Breast epithelium (tissue), 3 donors: Measurements from ENCODE around the gene IGSF21.

Experiments used
- POLR2AphosphoS5 ChIP-seq, 3 donors: sonication (generic); formaldehyde crosslinking; IDR thresholded peaks; one replicate each; pipeline ENCODE4 v1.6.1; 2017; ENCODE audit warnings: antibody characterized with exemption in 3 of 3
- TF ChIP-seq, protein P1 (sequence below), 3 donors: fragments of 450-650 bp; IDR thresholded peaks; one replicate each; pipeline ENCODE4 v1.5.1; 2016 to 2017; ENCODE audit warnings: antibody characterized with exemption in 3 of 3, mild to moderate bottlenecking in 3 of 3, moderate library complexity in 3 of 3

DNA sequence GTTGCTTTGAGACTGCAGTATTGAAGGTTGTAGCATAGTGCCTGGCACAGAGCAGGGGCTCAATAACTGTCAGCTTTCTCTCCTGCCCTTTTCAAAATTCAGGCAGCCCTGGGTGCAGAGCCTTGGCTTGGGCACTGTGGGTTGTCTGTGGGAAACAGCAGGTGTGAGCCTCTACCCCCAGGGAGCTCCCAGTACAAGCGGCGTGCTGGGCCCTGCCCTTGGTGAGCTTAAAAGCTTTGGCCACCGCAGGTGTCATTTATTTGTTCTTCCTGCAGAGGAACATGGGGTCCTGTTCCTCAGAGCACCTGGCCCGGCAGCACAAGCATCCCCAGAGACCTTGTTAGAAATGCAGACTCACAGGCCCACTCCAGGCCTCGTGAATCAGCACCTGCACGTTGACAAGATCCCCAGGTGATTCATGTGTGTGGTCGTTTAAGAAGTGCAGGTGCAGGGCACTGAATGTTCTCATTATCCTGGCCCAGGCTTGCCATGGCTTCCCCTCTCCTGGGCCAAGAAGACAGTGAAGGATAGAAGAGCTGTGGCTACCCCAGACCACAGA is 29.9 kb upstream of the IGSF21 start:
- TF ChIP-seq, protein P1, sequence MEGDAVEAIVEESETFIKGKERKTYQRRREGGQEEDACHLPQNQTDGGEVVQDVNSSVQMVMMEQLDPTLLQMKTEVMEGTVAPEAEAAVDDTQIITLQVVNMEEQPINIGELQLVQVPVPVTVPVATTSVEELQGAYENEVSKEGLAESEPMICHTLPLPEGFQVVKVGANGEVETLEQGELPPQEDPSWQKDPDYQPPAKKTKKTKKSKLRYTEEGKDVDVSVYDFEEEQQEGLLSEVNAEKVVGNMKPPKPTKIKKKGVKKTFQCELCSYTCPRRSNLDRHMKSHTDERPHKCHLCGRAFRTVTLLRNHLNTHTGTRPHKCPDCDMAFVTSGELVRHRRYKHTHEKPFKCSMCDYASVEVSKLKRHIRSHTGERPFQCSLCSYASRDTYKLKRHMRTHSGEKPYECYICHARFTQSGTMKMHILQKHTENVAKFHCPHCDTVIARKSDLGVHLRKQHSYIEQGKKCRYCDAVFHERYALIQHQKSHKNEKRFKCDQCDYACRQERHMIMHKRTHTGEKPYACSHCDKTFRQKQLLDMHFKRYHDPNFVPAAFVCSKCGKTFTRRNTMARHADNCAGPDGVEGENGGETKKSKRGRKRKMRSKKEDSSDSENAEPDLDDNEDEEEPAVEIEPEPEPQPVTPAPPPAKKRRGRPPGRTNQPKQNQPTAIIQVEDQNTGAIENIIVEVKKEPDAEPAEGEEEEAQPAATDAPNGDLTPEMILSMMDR (IDR thresholded peaks at IDR 0.05), result no peak
- no peak for TF ChIP-seq POLR2AphosphoS5 (IDR thresholded peaks at IDR 0.05)
